Activated T-cell treated with anti-CD3 and anti-CD28 coated beads for 48 hours (primary cell): Measurements from ENCODE around the gene BAG1.

Experiments
- DNase-seq: peaks from one replicate; pipeline ENCODE4 v3.0.0-alpha.2; 2020; ENCODE audit warnings: low read depth

BAG1 gene

DNA sequence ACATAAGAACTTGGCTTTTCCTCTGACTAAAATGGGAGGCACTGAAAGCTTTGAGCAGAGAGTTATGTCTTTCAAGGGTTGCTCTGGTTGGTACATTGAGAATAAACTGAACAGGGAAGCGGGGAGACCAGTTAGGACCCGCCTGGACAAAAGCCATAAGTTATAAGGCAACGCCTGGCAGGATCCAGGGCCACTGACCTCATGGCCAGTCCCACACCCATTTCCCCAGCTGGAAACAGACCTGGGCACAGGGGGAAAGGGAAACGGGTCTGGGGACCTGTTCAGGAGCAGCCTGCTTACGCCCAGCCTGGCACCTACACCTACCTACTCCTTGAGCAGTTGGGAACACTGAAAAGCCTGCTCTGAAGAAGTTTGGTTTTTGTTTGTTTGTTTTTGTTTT, 23.2 kb downstream of the BAG1 start:
- DNase-seq, result no peak

DNA sequence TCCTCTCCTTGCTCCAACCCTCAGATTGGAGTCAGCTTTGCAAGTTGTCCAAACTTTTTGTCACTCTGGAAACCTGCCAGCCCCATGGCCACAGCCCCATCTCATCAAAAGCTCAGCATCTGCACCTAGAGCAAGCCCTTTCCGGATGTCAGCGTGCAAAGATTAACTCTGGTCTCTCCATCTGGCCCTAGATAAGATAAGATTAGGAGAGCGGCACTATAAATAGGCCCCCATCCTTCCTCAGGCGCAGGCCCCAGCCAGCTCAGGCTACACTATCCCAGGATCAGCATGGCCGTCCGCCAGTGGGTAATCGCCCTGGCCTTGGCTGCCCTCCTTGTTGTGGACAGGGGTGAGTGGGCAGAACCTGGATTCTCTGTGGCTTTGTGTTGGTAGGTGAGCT, 24.6 kb downstream of the BAG1 start, which contains the start of gene SPINK4:
TSS of gene SPINK4 (plus strand) at position 247 of the 400 bp plus-strand sequence. CDS start at position 289, 42 bp downstream.
- no peak for DNase-seq

DNA sequence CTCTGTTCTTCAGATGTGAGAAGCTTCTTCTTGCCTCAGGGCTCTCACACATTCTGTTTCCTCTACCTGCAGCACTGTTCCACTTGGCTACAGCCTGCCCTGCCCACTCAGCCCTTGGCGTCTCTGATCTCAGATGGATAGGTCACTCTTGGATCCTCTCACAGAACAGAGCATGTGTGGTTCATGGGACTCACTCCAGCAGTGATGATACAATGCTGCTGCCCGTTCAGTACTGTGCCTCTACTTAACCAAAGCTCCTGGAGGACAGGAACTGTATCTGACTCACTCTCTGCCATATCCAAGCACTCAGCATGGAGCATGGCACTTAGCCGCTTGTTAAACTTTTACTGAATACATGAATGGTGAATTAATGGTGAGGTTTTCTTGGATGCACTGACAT, 27.9 kb downstream of the BAG1 start:
- no peak for DNase-seq

DNA sequence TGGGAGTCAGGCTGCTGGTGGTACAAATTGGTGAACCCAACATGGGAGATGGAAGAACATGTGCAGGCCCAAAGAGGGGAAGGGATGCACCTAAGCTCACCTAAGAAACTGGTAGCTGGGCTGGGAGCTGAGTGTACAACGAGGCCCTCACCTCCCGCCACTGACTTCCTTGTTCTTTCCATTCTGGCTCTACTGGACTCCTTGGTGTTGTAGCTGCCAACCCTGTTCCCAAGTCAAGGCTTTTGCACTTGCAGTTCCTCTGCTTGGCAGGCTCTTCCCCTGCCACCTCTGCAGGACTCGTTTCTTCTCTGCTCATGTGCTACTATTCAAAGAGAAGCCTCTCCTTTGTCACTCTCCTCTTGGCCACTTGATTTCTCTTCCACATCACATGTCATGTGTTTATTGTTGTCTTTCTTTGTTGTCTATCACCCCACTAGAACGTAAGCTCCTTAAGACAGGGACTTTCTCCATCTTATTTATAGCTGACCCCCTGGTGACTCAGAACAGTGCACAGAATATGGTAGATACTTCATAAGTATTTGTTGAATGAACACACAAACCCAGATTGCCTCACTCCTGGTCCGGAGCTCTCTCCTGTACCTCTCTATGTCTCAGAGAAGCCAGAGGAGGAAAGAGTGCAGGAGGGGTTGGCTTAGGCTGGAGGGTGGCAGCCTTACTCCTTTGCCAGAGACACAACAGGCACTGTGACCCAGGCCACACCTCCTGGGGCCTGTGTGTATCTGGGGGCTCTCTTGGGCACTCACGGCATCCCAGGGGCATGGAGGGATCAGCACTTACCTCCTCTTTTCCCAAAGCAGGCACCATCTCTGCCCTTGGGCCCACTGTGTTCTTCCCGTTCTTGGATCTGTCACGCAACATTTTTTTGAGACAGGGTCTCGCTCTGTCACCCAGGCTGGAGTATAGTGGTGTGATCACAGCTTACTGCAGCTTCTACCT, 29.7 kb downstream of the BAG1 start:
- DNase-seq, result no peak

DNA sequence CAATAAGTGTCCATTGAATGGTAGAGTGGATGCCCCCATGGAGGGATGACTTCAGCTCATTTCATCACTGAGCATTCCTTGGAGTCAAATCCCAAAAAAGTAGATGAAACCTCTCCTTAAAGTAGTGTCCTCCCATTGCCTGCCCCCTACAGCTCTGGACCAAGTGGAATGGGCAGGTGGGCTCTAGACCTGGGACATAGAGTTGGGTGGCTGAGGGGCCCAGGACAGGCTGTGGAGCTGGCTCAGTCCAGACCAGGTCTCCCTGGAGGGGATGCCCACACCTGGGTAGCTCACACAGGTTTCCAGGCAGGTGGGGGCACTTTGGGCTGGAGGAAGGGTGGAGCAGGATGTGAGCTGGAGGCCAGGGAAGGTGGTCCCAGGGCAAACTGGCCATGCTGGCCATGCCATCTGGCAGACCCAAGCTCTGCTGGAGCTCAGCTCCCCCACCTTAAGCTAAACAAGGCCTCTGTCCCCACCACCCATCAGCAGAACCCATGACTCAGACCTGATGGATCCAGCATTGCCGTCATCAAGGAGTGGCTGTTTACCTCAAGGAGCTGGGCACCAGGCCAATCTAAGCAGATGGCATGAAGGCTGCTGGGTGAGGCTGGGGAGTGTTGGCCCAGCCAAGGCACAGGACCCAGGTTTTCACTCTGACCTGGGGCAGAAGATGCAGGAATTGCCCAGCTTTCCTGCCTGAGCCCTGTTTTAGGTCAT, 30.7 kb downstream of the BAG1 start:
- no peak for DNase-seq

DNA sequence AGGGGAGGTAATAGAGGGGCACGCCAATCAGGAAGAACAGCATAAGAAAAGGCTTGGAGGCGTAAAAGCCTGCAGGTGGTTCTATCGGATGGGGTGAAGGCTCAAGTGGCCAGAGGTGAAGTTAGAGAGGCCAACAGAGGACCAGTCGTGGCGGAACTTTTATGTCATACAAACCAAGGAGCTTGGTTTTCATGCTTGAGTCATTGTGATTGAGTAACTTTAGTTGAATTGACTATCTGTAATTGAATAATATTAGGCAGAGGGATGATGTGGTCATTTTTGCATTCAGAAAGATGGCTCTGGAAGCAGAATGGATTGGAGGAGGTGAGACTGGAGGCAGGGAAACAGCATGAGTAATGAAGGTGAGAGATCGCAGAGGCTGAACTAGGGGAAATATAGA, 31.7 kb downstream of the BAG1 start:
- no peak for DNase-seq

DNA sequence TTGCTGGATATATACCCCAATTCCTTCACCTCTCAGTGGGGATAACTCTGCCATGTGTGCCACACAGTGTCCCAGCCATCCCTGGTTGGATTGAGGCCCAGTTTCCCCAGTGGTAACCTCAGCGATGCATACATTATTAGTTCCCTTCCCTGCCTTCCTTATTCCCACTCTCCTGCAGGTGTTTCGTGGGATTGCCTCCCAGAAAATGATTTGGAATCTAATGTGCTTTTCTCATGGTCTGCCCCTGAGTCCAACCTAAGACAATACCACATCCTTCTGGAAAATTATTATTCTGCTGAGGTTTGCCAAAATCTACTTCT, 32.9 kb downstream of the BAG1 start:
- DNase-seq, result no peak

DNA sequence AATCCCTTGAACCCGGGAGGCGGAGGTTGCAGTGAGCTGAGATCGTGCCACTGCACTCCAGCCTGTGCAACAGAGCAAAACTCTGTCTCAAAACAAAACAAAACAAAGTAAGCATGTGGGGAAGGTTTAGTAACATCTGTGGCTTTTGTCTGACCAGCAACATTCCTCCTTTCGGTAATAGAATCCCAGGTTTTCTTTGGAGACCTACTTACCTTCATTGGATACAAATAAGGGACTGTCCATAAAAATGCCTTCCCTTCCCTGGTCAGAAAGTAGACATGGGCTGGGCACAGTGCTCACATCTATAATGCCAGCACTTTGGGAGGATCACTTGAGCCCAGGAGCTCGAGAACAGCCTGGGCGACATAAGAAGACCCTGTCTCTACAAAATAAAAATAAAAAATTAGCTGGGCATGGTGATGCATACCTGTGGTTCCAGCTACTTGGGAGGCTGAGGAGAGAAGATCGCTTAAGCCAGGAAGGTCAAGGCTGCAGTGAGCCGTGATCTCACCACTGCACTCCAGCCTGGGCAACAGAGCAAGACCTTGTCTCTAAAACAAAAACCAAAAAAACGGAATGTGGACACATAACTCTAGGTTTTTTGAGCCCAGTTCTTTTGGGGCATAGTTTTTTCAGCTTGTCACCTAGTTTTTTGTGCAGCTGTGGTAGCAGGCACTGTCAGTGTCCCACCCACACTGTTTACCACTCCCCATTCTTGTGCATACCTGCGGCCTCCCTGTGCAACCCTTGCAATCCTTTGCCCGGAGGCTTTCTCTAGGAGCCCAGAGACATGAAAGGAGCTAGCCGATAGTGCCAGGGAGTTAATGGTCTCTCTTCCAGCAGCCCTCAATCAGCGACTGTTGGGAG, 33.5 kb downstream of the BAG1 start:
- no peak for DNase-seq

DNA sequence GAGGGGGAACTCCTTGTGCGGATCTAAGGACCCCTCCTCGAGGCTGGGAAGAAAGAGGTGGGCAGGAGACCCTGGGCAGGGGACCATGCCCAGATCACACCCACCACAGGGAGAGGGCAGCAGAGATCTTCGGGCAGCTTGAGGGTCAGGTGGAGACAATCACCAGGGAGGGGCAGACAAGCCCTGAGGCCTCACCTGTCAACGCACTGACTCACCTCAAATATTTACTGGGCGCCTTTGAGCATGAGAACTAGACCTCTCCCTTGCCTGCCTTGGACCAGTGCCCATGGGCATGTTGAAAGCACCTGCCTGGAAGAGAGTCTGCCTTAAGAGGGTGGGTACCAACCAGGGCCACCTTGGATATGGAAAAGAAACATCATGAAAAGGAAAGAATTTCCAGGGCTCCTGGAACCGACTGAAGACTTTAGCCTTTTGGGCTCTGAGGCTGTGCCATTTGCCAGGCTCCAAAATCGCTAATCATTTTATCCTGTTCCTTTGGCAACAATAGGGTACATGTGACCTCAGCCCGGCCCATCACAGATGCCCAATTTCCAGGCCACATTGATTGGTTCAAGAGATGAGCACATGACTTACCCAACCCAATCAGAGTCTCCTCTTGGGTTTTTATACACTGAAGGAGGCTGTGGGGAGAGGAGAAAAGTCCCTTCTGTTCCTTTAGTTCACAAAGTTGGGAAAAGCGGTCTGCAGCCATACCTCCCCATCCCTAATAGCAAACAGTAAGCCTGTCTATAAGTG, 35.0 kb downstream of the BAG1 start:
- DNase-seq, result no peak

DNA sequence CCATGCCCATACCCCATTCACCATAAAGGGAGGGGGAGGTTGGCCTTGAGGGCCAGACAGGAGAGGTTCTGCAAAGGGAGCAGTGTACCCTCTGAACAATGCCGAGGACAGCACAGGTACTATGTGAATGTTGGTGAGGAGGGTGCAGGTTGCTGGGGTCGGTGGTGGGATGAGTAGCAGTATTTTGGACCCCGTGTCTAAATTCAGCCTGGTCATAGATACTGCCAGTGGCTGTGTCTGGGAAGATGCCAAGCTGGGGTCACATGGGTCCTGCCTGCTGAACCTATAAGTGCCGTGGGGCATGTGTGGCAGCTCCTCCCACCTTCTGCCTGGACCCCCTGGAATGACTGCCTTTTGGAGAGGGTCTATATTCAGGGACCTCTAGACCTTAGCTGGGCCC, 35.9 kb downstream of the BAG1 start:
- DNase-seq, result no peak

DNA sequence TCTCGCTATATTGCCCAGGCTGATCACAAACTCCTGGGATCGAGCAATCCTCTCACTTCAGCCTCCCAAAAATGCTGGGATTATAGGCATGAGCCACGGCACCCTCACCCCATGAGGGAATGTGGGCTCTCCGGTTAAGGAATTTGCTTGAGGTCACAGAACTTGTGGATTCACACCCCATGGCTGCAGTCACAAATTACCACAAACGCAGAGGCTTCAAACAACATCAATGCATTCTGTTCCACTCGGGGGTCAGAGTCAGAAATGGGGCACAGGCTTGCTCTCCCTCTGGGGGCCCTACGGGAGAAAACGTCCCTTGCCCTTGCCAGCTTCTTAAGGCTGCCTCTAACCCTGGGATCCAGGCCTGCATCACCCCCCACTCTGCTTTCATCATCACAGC, 36.8 kb downstream of the BAG1 start:
- DNase-seq, result no peak

DNA sequence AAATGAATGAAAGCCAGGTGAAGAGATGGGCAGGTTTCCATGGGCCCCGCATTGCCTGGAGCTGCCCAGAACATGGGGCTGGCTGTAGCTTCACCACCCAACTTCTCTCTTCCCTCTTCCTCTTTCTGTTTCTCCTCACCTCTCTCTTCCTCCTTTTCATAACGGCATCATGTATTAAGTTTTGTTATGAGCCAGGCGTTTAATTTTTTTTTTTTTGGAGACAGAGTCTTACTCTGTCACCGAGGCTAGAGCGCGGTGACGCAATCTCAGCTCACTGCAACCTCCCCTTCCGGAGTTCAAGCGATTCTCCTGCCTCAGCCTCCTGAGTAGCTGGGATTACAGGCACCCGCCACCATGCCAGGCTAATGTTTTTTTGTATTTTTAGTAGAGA, 37.5 kb downstream of the BAG1 start:
- DNase-seq, result no peak

DNA sequence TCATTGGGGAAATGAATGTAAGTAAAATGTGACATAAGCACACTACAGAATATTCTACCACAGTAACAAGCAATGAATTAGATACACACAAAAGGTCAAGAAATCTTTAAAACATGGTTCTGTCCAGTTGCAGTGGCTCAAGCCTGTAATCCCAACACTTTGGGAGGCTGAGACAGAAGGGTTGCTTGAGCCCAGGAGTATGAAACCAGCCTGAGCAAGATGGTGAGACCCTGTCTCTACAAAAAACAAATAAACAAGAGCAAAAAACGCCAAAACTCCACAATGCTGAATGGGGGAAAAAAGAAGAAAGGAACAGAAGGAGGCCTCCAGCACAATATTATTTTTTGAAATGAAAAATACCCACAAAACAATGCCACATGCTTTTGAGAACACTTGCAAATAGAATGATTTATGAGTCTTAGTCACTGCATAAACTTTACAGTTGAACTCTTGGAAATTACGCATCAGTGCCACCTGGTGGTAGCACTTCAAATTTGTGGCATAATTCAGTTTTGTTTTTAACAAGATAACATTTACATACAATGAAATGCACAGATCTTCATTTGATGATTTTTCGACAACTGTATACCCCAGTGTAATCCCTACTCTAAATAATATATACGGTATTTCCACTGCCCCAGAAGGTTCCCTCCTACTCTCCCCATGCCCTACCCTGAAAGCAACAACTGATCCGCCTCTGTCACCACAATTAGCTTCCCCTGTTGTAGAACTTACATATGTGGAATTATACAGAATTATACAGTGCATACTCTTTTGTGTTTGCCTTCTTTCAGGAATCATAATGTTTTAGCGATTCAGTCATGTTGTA, 39.0 kb downstream of the BAG1 start:
- peak; percentile 45 for DNase-seq

DNA sequence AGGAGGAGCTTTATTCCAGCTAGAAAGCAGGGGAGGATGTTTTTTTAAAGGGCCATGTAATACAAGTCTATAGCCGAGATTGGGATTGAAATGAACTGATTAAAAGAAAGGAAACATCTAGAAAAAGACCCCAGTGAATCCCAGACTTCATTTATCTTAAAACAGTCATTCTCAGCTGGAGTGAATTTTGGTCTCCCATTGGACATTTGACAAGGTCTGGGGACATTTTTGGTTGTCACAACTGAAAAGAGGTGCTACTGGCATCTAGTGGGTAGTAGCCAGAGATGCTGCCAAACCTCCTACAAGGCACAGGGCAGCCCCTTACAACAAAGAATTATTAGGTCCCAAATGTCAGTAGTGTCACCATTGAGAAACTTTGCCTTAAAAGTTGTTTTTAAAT, 40.8 kb downstream of the BAG1 start:
- DNase-seq, result no peak

DNA sequence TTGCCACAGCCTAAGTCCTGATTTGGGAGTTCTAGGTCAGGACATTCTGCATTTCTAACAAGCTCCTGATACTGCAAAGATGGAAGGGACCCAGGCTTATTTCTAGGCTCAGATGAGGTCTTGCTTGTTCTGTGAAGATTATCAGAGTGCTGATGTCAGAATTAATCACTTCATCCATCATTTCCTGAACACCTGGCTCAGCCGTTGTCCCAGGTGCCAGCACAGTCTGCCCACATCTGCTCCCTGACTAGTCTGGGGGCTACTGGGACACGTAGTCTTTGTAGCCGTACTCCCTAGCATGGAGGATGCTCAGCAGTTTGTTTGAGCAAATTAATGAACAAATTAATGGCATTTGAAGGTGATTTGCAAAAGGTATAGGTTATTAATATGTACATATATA, 42.5 kb downstream of the BAG1 start:
- no peak for DNase-seq

DNA sequence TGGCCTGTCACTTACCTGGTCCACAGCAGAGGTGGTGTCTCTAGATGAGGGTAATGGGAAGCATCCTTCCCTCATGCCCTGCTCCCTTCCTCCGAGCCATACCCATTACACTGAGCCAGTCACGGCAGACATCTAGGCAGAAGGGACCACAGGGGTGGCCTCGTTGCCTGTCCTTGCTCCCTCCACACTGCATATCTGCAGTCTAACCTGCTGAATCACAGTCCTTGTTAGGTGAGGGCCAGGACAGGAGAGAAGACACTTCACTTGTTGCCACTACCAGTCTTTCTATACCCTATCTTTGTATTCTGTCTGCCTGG, 43.0 kb downstream of the BAG1 start:
- DNase-seq, result no peak

DNA sequence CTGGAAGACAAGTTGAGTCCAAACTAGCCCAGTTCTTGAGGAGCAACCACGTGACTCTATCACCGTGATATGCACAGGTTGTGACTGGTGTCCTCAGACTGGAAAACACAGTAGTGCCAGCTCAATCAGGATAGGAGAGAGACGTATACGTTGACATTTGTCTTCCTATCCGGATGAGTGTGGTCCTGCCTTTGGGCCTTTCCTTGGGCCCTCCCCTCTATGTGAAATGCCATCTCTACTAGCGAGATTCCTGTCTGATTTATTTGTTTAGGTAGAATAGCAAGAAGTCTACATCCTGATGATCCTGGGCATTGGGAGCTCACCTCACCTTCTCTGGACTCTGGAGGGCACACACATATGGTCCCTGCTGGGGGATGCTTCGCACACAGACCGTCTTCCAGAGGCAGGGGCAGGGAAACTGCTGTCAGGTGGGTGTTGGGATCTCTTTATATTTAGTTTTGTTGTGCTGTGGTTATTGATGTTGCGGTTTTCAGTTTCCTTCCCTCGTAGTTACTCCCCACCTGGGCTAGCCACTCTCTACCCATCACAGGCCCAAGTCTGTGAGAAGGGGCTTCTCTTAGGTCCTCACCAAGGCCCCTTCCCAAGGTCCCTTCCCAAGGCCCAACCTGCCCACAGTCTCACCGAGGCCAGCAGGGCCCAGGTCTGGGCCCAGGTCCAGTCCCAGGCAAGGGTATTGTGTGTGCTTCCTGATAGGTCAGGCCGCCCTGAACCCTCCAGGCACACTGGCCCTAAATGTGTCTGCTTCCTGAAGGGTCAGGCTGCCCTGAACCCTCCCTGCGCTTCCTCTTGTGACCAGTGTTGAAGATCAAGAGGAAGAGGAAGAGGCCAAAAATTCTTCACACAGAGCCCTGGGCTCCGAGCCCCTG, 43.6 kb downstream of the BAG1 start:
- no peak for DNase-seq

DNA sequence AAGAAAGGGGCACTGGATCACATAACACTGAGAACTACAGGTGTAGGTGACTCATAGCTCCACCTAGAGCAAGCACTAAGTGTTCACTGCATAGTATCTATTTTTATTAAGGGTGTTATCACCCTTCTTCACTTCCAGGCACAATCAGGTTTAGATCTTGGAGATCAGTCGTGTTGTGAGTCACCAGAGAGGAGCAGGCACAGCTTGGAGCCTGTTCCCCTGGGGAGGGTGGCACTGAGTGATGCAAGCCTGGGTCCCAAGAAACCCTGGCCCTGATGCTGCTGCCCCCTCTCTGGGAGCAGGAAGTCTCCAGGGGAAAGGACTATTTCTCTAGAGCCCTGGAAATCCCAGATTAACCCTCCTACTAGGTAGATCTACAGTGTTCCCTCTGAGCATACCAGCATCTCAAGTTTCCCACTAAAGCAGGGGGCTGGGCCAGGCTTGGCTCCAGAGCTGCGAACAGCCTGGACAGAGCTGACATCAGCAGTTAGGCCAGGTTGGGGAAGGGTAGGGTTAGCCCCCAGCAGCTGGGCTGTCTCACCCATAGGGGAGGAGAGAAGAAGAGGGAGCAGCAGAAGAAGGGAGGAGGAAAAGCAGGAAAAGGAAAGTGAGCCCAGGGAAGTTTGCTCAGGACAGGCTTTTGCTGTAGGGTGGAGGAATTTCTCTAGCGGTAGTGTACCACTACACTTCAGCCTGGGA, 52.7 kb downstream of the BAG1 start:
- DNase-seq, result no peak

DNA sequence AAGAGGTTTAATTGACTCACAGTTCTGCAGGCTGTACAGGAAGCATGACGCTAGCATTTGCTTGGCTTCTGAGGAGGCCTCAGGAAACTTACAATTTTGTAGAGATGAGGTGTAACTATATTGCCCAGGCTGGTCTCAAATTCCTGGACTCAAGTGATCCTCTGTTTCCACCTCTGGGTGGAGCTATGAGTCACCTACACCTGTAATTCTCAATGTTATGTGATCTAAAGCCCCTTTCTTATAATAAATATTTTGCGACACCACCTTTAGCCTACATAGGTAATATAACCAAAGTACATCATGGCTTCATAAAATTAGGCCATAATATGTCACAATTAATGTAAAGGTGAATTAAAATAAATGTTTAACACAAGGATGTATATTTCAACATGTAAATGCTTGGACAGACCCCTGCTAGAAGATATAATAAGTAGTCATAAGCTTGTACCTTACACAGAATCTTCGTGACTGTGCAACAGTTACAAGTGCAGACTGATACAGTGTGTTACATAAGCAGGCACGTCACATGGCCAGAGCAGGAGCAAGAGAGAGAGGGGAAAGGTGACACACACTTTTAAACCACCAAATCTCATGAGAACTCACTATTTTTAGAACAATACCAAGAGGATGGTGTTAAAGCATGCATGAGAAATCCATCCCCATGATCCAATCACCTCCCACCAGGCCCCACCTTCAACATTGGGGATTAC, 54.3 kb downstream of the BAG1 start:
- DNase-seq, result no peak
